8988T (cell line): ENCODE data around the gene GPC5.
"Not testable (repeated sequence)": the region's sequence is repeated elsewhere in the genome, so short reads cannot be mapped to it uniquely, and the experiment has no call there.

Source experiments
- DNase-seq: peaks from one replicate; pipeline ENCODE4 v3.0.0; 2011

The GPC5 gene

GRCh38 chr13:91725646-91726045 is 327.2 kb downstream of the GPC5 start:
- no peak for DNase-seq

- no peak for DNase-seq
Observed at GRCh38 chr13:91726671-91727070, 328.2 kb downstream of the GPC5 start.

GRCh38 chr13:91729859-91730258 is 331.4 kb downstream of the GPC5 start:
- DNase-seq, result no peak

- no peak for DNase-seq
Observed at GRCh38 chr13:91739751-91740150, 341.3 kb downstream of the GPC5 start.

- DNase-seq, result no peak
Observed at GRCh38 chr13:91740756-91741155, 342.3 kb downstream of the GPC5 start.

- DNase-seq, result no peak
Observed at GRCh38 chr13:91741925-91742324, 343.5 kb downstream of the GPC5 start.

- DNase-seq, result no peak
Observed at GRCh38 chr13:91744284-91744683, 345.9 kb downstream of the GPC5 start.

- no peak for DNase-seq
Observed at GRCh38 chr13:91745967-91746366, 347.5 kb downstream of the GPC5 start.

- no peak for DNase-seq
Observed at GRCh38 chr13:91747186-91747585, 348.8 kb downstream of the GPC5 start.

GRCh38 chr13:91748416-91749089 is 350.1 kb downstream of the GPC5 start:
- no peak for DNase-seq

- no peak for DNase-seq
Observed at GRCh38 chr13:91758724-91759123, 360.3 kb downstream of the GPC5 start.

GRCh38 chr13:91762957-91763356 is 364.5 kb downstream of the GPC5 start:
- no peak for DNase-seq

- no peak for DNase-seq
Observed at GRCh38 chr13:91764527-91764926, 366.1 kb downstream of the GPC5 start.

- no peak for DNase-seq
Observed at GRCh38 chr13:91767651-91768050, 369.2 kb downstream of the GPC5 start.

- no peak for DNase-seq
Observed at GRCh38 chr13:91768746-91769145, 370.3 kb downstream of the GPC5 start.

- DNase-seq, result no peak
Observed at GRCh38 chr13:91771229-91771628, 372.8 kb downstream of the GPC5 start.

- no peak for DNase-seq
Observed at GRCh38 chr13:91773591-91774227, 375.3 kb downstream of the GPC5 start.

- no peak for DNase-seq
Observed at GRCh38 chr13:91774397-91774796, 376.0 kb downstream of the GPC5 start.

- no peak for DNase-seq
Observed at GRCh38 chr13:91776611-91777193, 378.3 kb downstream of the GPC5 start.

- no peak for DNase-seq
Observed at GRCh38 chr13:91778123-91778522, 379.7 kb downstream of the GPC5 start.

- DNase-seq, result not testable (repeated sequence)
Observed at GRCh38 chr13:91781982-91782691, 383.7 kb downstream of the GPC5 start.

GRCh38 chr13:91785431-91786119 is 387.2 kb downstream of the GPC5 start:
- DNase-seq, result no peak

GRCh38 chr13:91792054-91792453 is 393.6 kb downstream of the GPC5 start:
- no peak for DNase-seq
